Measurements from ENCODE around the gene SAMD1. TPM values are rescaled to one million over a fixed set of nuclear protein-coding genes. Genes with fewer than 3 reads are reported as not detected.

SAMD1 gene
- total and polyA plus RNA-seq, 2 of the 13 experiments (the other 11 are each of a cell fraction or from before 2014, with no cell fraction given) = 17.5 to 45.0 TPM

DNA sequence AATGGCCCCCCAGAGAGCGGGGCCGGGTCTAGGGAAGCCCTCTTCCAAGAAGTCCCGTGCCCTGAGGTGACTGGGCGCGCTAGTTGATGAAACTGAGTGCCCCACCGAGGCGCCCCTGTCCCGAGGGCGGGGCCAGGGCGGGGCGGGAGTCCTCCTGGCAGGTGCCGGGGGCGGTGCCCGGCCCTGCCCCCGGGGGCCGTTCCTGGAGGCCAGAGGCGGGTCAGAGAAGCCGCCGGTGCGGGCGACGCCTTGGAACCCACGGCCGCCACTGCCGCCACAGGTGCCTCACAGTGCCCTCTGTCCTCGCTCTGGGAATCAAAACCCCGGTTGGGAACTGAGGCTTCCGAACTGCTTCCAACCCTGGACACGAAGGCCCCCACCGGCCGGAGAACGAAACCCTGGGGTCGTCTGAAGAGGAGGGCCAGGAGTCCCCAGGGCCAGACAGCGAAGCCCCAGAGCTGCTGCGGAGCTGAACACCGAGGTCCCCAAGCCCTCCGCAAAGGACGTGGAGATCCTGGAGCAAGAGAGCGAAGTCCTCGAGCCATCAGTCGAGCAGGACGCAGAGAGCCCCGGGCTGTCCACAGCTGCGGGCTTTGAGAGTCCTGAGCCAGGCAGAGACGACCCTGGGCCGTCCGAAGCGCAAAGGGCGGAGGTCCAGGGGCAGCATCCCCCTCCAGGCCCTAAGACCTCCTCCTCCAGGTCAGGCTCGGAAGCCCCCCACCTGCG lies 17.9 kb downstream of the SAMD1 start, which contains the start of gene MISP3 (continued):
- TF ChIP-seq, protein P1, sequence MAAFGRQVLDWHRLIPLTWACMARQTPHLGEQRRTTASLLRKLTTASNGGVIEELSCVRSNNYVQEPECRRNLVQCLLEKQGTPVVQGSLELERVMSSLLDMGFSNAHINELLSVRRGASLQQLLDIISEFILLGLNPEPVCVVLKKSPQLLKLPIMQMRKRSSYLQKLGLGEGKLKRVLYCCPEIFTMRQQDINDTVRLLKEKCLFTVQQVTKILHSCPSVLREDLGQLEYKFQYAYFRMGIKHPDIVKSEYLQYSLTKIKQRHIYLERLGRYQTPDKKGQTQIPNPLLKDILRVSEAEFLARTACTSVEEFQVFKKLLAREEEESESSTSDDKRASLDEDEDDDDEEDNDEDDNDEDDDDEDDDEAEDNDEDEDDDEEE (CRISPR knock-in tag; IDR thresholded peaks at IDR 0.05) = 0 out of 2 replicates have a peak, but pooled peaks have one; percentile 24
- TF ChIP-seq, protein P2, sequence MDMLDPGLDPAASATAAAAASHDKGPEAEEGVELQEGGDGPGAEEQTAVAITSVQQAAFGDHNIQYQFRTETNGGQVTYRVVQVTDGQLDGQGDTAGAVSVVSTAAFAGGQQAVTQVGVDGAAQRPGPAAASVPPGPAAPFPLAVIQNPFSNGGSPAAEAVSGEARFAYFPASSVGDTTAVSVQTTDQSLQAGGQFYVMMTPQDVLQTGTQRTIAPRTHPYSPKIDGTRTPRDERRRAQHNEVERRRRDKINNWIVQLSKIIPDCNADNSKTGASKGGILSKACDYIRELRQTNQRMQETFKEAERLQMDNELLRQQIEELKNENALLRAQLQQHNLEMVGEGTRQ (IDR thresholded peaks at IDR 0.05; ENCODE audit: low read depth, low read length) = no peak
- TF ChIP-seq, protein P2 (CRISPR knock-in tag; IDR thresholded peaks at IDR 0.05; ENCODE audit: borderline replicate concordance) = no peak
- no peak for TF ChIP-seq HMG20B (CRISPR knock-in tag; conservative IDR thresholded peaks at IDR 0.05)
- no peak for TF ChIP-seq ZNF598 (CRISPR knock-in tag; IDR thresholded peaks at IDR 0.05; ENCODE audit: borderline replicate concordance)
- TF ChIP-seq, protein P3, sequence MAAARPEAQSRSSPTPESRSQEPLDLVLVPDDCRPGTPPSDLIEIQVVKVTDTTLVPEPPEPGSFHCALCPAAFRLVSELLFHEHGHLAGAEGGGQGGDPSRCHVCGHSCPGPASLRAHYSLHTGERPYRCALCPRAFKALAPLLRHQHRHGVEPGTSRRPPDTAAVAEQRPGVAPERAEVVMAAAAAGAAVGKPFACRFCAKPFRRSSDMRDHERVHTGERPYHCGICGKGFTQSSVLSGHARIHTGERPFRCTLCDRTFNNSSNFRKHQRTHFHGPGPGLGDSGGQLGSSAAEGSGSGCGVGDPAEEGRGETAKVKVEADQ (CRISPR knock-in tag; IDR thresholded peaks at IDR 0.05; ENCODE audit: borderline replicate concordance) = no peak
- TF ChIP-seq MXD4 (CRISPR knock-in tag; IDR thresholded peaks at IDR 0.05) = no peak
- no peak for TF ChIP-seq KLF6 (CRISPR knock-in tag; IDR thresholded peaks at IDR 0.05)
- peak in 1 of 2 experiments; percentile 62; a peak in 2 of 4 replicates for TF ChIP-seq POLR2A (IDR thresholded peaks at IDR 0.05; ENCODE audit: insufficient read depth in 1 of 2, low read depth in 2 of 2, low read length in 2 of 2)
- TF ChIP-seq ATF3 (CRISPR knock-in tag; IDR thresholded peaks at IDR 0.05) = no peak
- 0 out of 2 replicates have a peak, but pooled peaks have one; percentile 40 for TF ChIP-seq TRAFD1 (CRISPR knock-in tag; IDR thresholded peaks at IDR 0.05; ENCODE audit: borderline replicate concordance)
- 0 out of 2 replicates have a peak, but pooled peaks have one; percentile 59 for TF ChIP-seq ZNF790 (CRISPR knock-in tag; IDR thresholded peaks at IDR 0.05; ENCODE audit: borderline replicate concordance)
- 0 out of 2 replicates have a peak, but pooled peaks have one; percentile 42 for TF ChIP-seq ZNF274 (CRISPR knock-in tag; IDR thresholded peaks at IDR 0.05)
- TF ChIP-seq HNRNPLL (IDR thresholded peaks at IDR 0.05; ENCODE audit: low read depth, low read length, poor library complexity, severe bottlenecking) = peak; percentile 93
- TF ChIP-seq TAF15 (IDR thresholded peaks at IDR 0.05; ENCODE audit: low read depth, low read length, poor library complexity, severe bottlenecking) = no peak
- TF ChIP-seq LCORL (IDR thresholded peaks at IDR 0.05) = no peak
- TF ChIP-seq LCORL (CRISPR knock-in tag; IDR thresholded peaks at IDR 0.05) = no peak
- TF ChIP-seq BHLHE40 (IDR thresholded peaks at IDR 0.05; ENCODE audit: low read length) = peak; percentile 22; the same call in 1 of the 2 replicates
- no peak for TF ChIP-seq ZNF737 (CRISPR knock-in tag; IDR thresholded peaks at IDR 0.05; ENCODE audit: borderline replicate concordance)
